ENCODE data around the gene GOLGB1. TPM values are rescaled to one million over a fixed set of nuclear protein-coding genes. Genes with fewer than 3 reads are reported as not detected.
"Not testable (repeated sequence)": the region's sequence is repeated elsewhere in the genome, so short reads cannot be mapped to it uniquely, and the experiment has no call there.

The GOLGB1 gene
- total and polyA plus RNA-seq, 2 donors (not counting 3 experiments of a cell fraction or from before 2014, with no cell fraction given) = 7.4 to 42.7 TPM

- Histone ChIP-seq H3K27ac (ENCODE audit: insufficient read depth, low read depth, low read length) (no peak overlapping the region), H2AFZ (ENCODE audit: low read depth, low read length) (no peak overlapping the region), H3K9ac (replicated peaks; ENCODE audit: extremely low read depth, insufficient read depth, low read length) (no peak overlapping the region), H3K4me1 (ENCODE audit: control insufficient read depth, extremely low read depth, insufficient read depth, low read length) (no peaks in the 10 kb centered on the region), H4K20me1 (replicated peaks; ENCODE audit: control insufficient read depth, extremely low read depth, insufficient read depth, low read length) (no peaks in the 10 kb centered on the region), H3K36me3 (ENCODE audit: control insufficient read depth in 2 of 2, extremely low read depth in 1 of 2, insufficient read depth in 2 of 2, low read length in 2 of 2) (peaks cover 12 to 24% of the 10 kb centered on the region in 2 experiments), H3K79me2 (ENCODE audit: control insufficient read depth, insufficient read depth, low read length) (no peaks in the 10 kb centered on the region), H3K9me3 (replicated peaks; ENCODE audit: control insufficient read depth, insufficient read depth, low read length) (no peaks in the 10 kb centered on the region), H3K4me2 (ENCODE audit: insufficient read depth, low read length) (no peak overlapping the region), H3K27me3 (ENCODE audit: control insufficient read depth in 2 of 2, insufficient read depth in 2 of 2, low read length in 2 of 2) (no peaks in the 10 kb centered on the region), H3K4me3 (replicated peaks in 1 of 3; ENCODE audit: insufficient read depth in 1 of 3, low read depth in 1 of 3, low read length in 3 of 3) (no peak overlapping the region), H3K9me1 (replicated peaks; ENCODE audit: control insufficient read depth, extremely low read depth, insufficient read depth, low read length) (peaks cover 3% of the 10 kb centered on the region)
- FAIRE-seq (no peak), DNase-seq (ENCODE audit: low read depth, low spot score) (no peak)
- intact Hi-C loops (cut with micrococcal nuclease) (no loop called here), dilution Hi-C loops (cut with MboI; ENCODE audit: extremely low pct_ligation_motif_present, low sequenced_read_pairs) (no loop called here)
- POLR2A ChIA-PET = no interaction called here
- CTCF ChIA-PET = interaction anchor here (1.3 to 2.1 kb wide), 4 partner anchors 9 to 39 kb away, joined by 3 to 9 read pairs (median 4); no protein-coding TSS in a partner anchor
- TF ChIP-seq MAX (IDR thresholded peaks at IDR 0.05; ENCODE audit: insufficient read depth, insufficient read length) (no peak), FOS (IDR thresholded peaks at IDR 0.05; ENCODE audit: borderline replicate concordance, insufficient read depth, low read length) (no peak), GATA2 (IDR thresholded peaks at IDR 0.05; ENCODE audit: insufficient read depth, insufficient read length, low read depth, low read length) (no peak), MYC (IDR thresholded peaks at IDR 0.05; ENCODE audit: low read depth, low read length) (no peak), POLR2A (IDR thresholded peaks at IDR 0.05; ENCODE audit: low read depth, low read length) (no peak), EZH2 (IDR thresholded peaks at IDR 0.05; ENCODE audit: borderline replicate concordance, low read depth, low read length, severe bottlenecking) (no peak), POLR2AphosphoS5 (IDR thresholded peaks at IDR 0.05; ENCODE audit: insufficient read depth, low read depth, low read length) (no peak), JUN (IDR thresholded peaks at IDR 0.05; ENCODE audit: borderline replicate concordance, insufficient read depth, insufficient read length, low read depth) (no peak)
- TF ChIP-seq, protein P1, sequence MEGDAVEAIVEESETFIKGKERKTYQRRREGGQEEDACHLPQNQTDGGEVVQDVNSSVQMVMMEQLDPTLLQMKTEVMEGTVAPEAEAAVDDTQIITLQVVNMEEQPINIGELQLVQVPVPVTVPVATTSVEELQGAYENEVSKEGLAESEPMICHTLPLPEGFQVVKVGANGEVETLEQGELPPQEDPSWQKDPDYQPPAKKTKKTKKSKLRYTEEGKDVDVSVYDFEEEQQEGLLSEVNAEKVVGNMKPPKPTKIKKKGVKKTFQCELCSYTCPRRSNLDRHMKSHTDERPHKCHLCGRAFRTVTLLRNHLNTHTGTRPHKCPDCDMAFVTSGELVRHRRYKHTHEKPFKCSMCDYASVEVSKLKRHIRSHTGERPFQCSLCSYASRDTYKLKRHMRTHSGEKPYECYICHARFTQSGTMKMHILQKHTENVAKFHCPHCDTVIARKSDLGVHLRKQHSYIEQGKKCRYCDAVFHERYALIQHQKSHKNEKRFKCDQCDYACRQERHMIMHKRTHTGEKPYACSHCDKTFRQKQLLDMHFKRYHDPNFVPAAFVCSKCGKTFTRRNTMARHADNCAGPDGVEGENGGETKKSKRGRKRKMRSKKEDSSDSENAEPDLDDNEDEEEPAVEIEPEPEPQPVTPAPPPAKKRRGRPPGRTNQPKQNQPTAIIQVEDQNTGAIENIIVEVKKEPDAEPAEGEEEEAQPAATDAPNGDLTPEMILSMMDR (IDR thresholded peaks at IDR 0.05; ENCODE audit: extremely low read depth in 1 of 2, insufficient read depth in 1 of 2, low read depth in 1 of 2, low read length in 2 of 2) = no peak
- BruUV-seq (replicated peaks) = no TSS peak
These were observed 58.6 kb downstream of the GOLGB1 start for GRCh38 chr3:121690777-121691405.

DNA sequence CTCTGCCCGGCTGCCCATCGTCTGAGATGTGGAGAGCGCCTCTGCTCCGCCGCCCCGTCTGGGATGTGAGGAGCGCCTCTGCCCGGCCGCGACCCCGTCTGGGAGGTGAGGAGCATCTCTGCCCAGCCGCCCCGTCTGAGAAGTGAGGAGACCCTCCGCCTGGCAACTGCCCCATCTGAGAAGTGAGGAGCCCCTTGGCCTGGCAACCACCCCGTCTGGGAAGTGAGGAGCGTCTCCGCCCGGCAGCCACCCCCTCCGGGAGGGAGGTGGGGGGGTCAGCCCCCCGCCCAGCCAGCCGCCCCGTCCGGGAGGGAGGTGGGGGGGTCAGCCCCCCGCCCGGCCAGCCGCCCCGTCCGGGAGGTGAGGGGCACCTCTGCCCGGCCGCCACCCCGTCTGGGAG, 60.8 kb downstream of the GOLGB1 start:
- H3K9me1 ChIP-seq (replicated peaks; ENCODE audit: control insufficient read depth, extremely low read depth, insufficient read depth, low read length); CTCF ChIA-PET; H3K9me3 ChIP-seq (replicated peaks; ENCODE audit: control insufficient read depth, insufficient read depth, low read length); BruUV-seq (replicated peaks); H3K4me3 ChIP-seq (replicated peaks in 1 of 3; ENCODE audit: insufficient read depth in 1 of 3, low read depth in 1 of 3, low read length in 3 of 3); H3K27me3 ChIP-seq (ENCODE audit: control insufficient read depth in 2 of 2, insufficient read depth in 2 of 2, low read length in 2 of 2); POLR2A ChIA-PET; DNase-seq (ENCODE audit: low read depth, low spot score); H3K4me2 ChIP-seq (ENCODE audit: insufficient read depth, low read length); H3K9ac ChIP-seq (replicated peaks; ENCODE audit: extremely low read depth, insufficient read depth, low read length); dilution Hi-C loops (cut with MboI; ENCODE audit: extremely low pct_ligation_motif_present, low sequenced_read_pairs); H3K27ac ChIP-seq (ENCODE audit: insufficient read depth, low read depth, low read length); FAIRE-seq; intact Hi-C loops (cut with micrococcal nuclease); H4K20me1 ChIP-seq (replicated peaks; ENCODE audit: control insufficient read depth, extremely low read depth, insufficient read depth, low read length); H3K79me2 ChIP-seq (ENCODE audit: control insufficient read depth, insufficient read depth, low read length); H3K4me1 ChIP-seq (ENCODE audit: control insufficient read depth, extremely low read depth, insufficient read depth, low read length); H2AFZ ChIP-seq (ENCODE audit: low read depth, low read length): not testable (repeated sequence)
- peaks cover 12 to 19% of the 10 kb centered on the region in 2 experiments for H3K36me3 ChIP-seq (ENCODE audit: control insufficient read depth in 2 of 2, extremely low read depth in 1 of 2, insufficient read depth in 2 of 2, low read length in 2 of 2)
